Lung (tissue), 12 donors: ENCODE data around the gene PHLPP2. TPM values are rescaled to one million over a fixed set of nuclear protein-coding genes. Genes with fewer than 3 reads are reported as not detected.

Experiments
- ATAC-seq: fragments of 200-7000 bp; cut with Tn5 transposase; one replicate; pipeline ENCODE4 v1.9.1; 2020; ENCODE audit warnings: moderate number of reproducible peaks; ENCODE audit not compliant: insufficient read depth, low FRiP score
- DNase-seq, 3 donors: peaks; one replicate each; pipeline ENCODE4 v3.0.0-alpha.2; 2013 to 2017
- H3K27ac ChIP-seq, 2 donors: one replicate each; pipeline ENCODE4 v1.5.1; 2013; ENCODE audit warnings: mild to moderate bottlenecking in 2 of 2, moderate library complexity in 2 of 2, control low read depth in 1 of 2, inconsistent platforms in 1 of 2, low read depth in 1 of 2, low read length in 1 of 2
- H3K27me3 ChIP-seq, 3 donors: one replicate each; pipeline ENCODE4 v1.5.1; 2013; ENCODE audit warnings: low read length in 2 of 3; ENCODE audit not compliant: control insufficient read depth in 3 of 3, insufficient read depth in 3 of 3
- H3K36me3 ChIP-seq, 4 donors: one replicate each; pipeline ENCODE4 v1.5.1; 2013; ENCODE audit warnings: low read length in 4 of 4, mild to moderate bottlenecking in 1 of 4, moderate library complexity in 1 of 4; ENCODE audit not compliant: control insufficient read depth in 4 of 4, insufficient read depth in 4 of 4
- H3K4me1 ChIP-seq, 5 donors: one replicate each; pipeline ENCODE4 v1.5.1; 2013; ENCODE audit warnings: low read length in 5 of 5, mild to moderate bottlenecking in 2 of 5, moderate library complexity in 1 of 5; ENCODE audit not compliant: control insufficient read depth in 5 of 5, insufficient read depth in 5 of 5
- H3K4me3 ChIP-seq: one replicate; pipeline ENCODE4 v1.5.1; 2013; ENCODE audit warnings: mild to moderate bottlenecking, control low read depth, moderate library complexity
- H3K9ac ChIP-seq, 2 donors: one replicate each; pipeline ENCODE4 v1.5.1; 2013; ENCODE audit warnings: low read length in 2 of 2, control low read depth in 1 of 2; ENCODE audit not compliant: insufficient read depth in 1 of 2
- H3K9me3 ChIP-seq, 4 donors: one replicate each; pipeline ENCODE4 v1.5.1; 2013; ENCODE audit warnings: low read length in 3 of 4, mild to moderate bottlenecking in 1 of 4, moderate library complexity in 1 of 4; ENCODE audit not compliant: control insufficient read depth in 4 of 4, insufficient read depth in 3 of 4
- WGBS, 2 donors: extraction: QIAGEN DNeasy Blood & Tissue Kit; methylation state at CpG; one replicate each; pipeline ENCODE4 v1.1.7; 2013; 5-methylcytosine and 5-hydroxymethylcytosine counted together
- polyA plus RNA-seq, 2 donors: library from polyadenylated mRNA; stranded (reverse); fragments of 200-250 nt; gene quantifications; one replicate each; pipeline ENCODE4 v1.2.1, GENCODE V29; 2013
- total RNA-seq, 2 donors: library from RNA; depleted of rRNA in 1 of 2; stranded (reverse); fragments of >200 nt in 1 of 2; gene quantifications; one replicate each; pipeline ENCODE4 v1.2.1, GENCODE V29; 2014 to 2021
- TF ChIP-seq, protein P1 (sequence below): IDR thresholded peaks from 2 replicates; pipeline ENCODE4 v1.5.1; 2012; ENCODE audit warnings: mild to moderate bottlenecking; ENCODE audit errors: control extremely low read depth, extremely low read depth
- donor health status: control.
- donor health status: control.
- donor health status: Bipolar disorder and iron deficiency.
- donor health status: healthy.
- donor health status: DM: yes; HTN: yes; CAD: no.

Gene PHLPP2
- total and polyA plus RNA-seq, 4 donors, result 1.3 to 6.5 (median 3.6) TPM

DNA sequence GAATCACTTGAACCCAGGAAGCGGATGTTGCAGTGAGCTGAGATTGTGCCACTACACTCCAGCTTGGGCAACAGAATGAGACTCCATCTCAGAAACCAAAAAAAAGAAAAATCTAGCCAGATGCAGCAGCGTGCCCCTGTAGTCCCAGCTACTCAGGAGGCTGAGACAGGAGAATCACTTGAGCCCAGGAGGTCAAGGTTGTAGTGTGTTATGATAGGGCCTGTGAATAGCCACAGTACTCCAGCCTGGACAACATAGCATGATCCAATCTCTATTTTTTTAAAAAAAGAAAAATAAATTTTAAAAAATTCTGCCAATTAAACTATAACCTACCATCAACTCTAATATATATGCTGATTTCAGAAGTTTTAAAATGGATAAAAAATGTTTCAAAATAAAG is 15.8 kb downstream of the PHLPP2 start:
- no peaks in the 10 kb centered on the region for H3K27me3 ChIP-seq
- TF ChIP-seq, protein P1, sequence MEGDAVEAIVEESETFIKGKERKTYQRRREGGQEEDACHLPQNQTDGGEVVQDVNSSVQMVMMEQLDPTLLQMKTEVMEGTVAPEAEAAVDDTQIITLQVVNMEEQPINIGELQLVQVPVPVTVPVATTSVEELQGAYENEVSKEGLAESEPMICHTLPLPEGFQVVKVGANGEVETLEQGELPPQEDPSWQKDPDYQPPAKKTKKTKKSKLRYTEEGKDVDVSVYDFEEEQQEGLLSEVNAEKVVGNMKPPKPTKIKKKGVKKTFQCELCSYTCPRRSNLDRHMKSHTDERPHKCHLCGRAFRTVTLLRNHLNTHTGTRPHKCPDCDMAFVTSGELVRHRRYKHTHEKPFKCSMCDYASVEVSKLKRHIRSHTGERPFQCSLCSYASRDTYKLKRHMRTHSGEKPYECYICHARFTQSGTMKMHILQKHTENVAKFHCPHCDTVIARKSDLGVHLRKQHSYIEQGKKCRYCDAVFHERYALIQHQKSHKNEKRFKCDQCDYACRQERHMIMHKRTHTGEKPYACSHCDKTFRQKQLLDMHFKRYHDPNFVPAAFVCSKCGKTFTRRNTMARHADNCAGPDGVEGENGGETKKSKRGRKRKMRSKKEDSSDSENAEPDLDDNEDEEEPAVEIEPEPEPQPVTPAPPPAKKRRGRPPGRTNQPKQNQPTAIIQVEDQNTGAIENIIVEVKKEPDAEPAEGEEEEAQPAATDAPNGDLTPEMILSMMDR, result no peak
- no peak overlapping the region for H3K4me3 ChIP-seq
- H3K4me1 ChIP-seq, result no peaks in the 10 kb centered on the region
- no peaks in the 10 kb centered on the region for H3K9me3 ChIP-seq
- DNase-seq, result no peak
- no peaks in the 10 kb centered on the region for H3K36me3 ChIP-seq
- no peak overlapping the region for H3K27ac ChIP-seq
- H3K9ac ChIP-seq, result no peak overlapping the region
- 96 to 97% methylated on average over 2 of the region's 2 CpGs for WGBS, 2 donors
- no peak for ATAC-seq

DNA sequence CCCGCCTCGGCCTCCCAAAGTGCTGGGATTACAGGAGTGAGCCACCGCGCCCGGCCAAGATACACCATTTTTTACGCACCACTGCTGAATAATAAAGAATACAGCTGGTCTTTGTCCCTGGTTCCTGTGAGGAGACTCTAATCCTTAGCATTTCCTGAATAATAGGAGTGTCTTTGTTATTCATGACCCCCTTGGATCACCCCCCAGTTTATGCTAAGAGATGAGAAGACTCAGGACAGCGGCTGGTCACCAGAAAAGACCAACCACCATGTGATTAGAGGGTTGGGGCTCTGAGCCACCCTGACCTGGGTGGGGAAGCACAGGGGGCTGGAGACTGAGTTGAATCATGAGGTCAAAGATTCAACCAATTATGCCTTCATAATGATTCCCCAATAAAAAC is 17.3 kb downstream of the PHLPP2 start:
- H3K36me3 ChIP-seq, result no peaks in the 10 kb centered on the region
- H3K4me3 ChIP-seq, result no peak overlapping the region
- TF ChIP-seq, protein P1, result no peak
- H3K9ac ChIP-seq, result no peak overlapping the region
- no peak for ATAC-seq
- H3K27me3 ChIP-seq, result no peaks in the 10 kb centered on the region
- DNase-seq, result no peak
- H3K4me1 ChIP-seq, result no peaks in the 10 kb centered on the region
- WGBS, 2 donors, result 95 to 98% methylated on average over 7 of the region's 7 CpGs
- no peak overlapping the region for H3K27ac ChIP-seq
- H3K9me3 ChIP-seq, result no peaks in the 10 kb centered on the region

DNA sequence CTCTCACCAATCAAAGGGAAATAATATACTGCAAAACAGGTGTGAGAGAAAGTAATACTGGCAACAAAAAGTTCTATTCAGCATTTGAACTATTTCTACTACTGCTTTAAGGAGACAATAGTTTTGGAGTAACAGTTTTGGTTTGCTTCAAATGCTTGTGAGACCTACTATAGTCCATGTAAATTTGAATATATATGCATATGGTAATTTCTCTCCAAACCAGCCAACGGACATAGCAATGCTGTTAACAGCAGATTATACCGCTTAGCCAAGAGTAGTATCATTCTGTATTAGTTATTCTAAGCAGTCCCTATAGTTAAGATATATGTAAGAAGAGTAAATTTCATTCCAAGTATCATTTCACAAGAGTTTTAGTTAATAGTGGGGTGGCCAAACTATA is 18.5 kb downstream of the PHLPP2 start:
- Histone ChIP-seq H3K9ac (no peak overlapping the region), H3K4me3 (no peak overlapping the region), H3K4me1 (no peaks in the 10 kb centered on the region), H3K27ac (no peak overlapping the region), H3K9me3 (no peaks in the 10 kb centered on the region), H3K27me3 (no peaks in the 10 kb centered on the region), H3K36me3 (peaks cover 0 to 3% (median 0%) of the 10 kb centered on the region in 4 donors)
- WGBS, 2 donors, result 96 to 97% methylated on average over 2 of the region's 2 CpGs
- ATAC-seq (no peak), DNase-seq (no peak)
- TF ChIP-seq, protein P1, result no peak

- TF ChIP-seq, protein P1, result no peak
- DNase-seq, result no peak
- no peak for ATAC-seq
- H3K27me3 ChIP-seq, result no peaks in the 10 kb centered on the region
- no peak overlapping the region for H3K4me3 ChIP-seq
- 92 to 98% methylated on average over 1 of the region's 1 CpG for WGBS, 2 donors
- no peak overlapping the region for H3K9ac ChIP-seq
- peaks cover 0 to 10% (median under 1%) of the 10 kb centered on the region in 4 donors for H3K36me3 ChIP-seq
- no peaks in the 10 kb centered on the region for H3K9me3 ChIP-seq
- no peaks in the 10 kb centered on the region for H3K4me1 ChIP-seq
- no peak overlapping the region for H3K27ac ChIP-seq
These were observed 21.2 kb downstream of the PHLPP2 start for GRCh38 chr16:71703333-71703732.
